Fibroblast of skin of right biceps (primary cell): ENCODE measurements around the gene GSTT2B.
A peak's percentile ranks its signal among the peaks of the same experiment; 100 is the strongest.
"Not testable (repeated sequence)": the region's sequence is repeated elsewhere in the genome, so short reads cannot be mapped to it uniquely, and the experiment has no call there.

Source experiments
- DNase-seq: peaks from one replicate; pipeline ENCODE4 v3.0.0-alpha.2; 2013

The GSTT2B gene

DNA sequence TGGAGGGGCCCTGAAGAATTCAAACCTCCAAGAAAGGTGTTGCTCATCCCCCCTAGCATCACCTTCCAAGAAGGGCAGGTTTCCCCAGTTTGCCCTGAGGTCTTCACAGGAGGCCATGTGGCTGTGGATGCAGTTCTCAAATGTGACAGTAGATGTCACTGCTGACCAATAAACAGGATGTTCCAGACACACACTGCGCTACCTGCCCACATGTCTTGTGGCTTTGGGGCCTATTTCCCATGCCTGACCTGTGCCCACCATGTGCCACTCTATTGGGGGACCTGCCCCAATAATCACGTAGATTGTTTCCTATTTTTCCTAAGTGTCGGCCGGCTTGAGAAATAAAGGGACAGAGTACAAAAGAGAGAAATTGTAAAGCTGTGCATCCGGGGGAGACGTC, 23.4 kb upstream of the GSTT2B start:
- peak; percentile 30 for DNase-seq

DNA sequence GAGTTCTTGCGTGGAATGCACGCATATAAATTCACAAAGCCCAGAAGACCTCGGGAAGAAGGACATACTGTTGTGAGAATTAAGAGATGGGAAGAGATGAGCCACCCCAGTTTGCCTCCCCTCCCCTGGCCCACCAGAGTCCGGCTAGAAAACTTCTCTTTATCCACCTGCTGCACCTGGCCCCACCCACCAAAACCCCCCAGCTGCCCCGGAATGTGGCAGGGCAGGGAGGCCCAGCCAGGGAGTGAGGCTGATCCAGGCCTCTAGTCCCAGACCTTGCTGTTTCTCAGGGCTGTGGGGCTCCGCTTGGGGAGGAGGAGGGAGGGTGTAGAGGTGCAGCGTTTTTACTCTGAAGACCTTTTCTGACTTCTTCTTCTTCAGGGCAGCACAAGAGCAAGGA, 19.6 kb upstream of the GSTT2B start:
- not testable (repeated sequence) for DNase-seq

DNA sequence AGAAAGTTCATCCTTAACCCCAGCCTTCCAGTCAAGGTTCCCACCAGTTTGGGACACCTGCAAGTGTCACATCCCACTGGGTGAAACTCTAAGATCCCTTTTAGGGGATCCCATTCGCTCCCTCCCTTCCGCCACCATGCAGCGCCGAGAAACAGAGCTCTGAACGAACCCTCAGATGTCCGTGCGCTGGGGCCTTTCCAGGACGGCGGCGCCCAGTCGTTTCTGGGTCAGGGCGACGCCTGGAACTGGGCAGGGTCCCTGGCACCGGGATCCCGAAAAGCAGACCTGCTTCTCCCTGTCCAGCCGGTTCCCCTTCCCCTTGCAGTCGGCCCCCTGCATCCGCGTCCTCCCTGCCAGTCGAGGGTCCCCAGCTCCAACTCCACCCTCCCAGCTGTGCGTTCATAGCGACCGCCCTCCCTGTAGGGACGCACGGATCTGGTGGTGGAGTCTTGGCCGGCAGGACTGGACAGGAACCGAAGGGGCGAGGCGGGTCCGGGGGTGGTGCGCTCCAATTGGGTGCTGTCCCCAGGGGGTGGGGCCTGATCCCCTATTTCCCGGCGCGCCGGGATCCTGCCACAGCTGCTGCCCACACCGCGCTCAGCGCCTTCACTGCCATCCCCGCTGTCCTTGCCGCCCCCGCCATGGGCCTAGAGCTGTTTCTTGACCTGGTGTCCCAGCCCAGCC, 18.7 kb upstream of the GSTT2B start, which contains the start of gene GSTT2:
TSS of gene GSTT2 (plus strand) at position 578 of the 684 bp plus-strand sequence.
- not testable (repeated sequence) for DNase-seq

DNA sequence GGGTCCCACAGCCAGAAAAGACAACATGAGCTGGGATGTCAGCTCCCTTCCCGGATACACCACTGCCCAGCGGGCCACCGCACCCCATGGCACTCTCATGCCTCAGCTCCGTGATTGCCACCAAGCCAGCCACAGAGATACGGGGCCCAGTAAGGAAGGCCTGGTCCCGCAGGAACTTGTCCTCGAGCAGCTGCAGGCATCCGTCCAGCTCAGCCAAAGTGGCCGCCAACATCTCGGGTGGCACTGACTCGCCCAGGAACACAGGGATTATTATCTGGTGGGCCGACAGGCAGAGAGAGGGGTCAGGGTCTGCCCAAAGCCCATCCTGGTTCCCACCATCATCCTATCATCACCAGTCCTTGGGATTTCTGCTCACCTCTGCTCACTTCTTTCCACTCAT, 16.3 kb upstream of the GSTT2B start:
- DNase-seq = not testable (repeated sequence)

DNA sequence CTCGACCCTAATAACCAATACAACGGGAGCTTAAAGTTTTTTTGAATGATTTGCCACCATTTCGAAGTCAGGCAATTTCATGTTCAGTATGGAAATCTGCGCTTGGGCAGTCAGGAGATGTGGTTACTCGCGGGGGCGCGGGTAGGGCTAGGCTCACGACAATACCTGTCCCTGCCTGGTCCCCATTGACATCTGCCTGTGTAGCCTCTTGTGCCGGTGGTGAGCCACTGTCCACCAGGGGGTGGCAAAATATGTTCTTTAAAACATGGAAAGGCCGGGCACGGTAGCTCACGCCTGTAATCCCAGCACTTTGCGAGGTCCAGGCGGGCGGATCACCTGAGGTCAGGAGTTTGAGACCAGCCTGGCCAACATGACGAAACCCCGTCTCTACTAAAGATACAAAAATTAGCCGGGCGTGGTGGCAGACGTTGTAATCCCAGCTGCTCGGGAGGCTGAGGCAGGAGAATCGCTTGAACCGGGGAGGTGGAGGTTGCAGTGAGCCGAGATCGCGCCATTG, 13.9 kb upstream of the GSTT2B start:
- DNase-seq = not testable (repeated sequence)

DNA sequence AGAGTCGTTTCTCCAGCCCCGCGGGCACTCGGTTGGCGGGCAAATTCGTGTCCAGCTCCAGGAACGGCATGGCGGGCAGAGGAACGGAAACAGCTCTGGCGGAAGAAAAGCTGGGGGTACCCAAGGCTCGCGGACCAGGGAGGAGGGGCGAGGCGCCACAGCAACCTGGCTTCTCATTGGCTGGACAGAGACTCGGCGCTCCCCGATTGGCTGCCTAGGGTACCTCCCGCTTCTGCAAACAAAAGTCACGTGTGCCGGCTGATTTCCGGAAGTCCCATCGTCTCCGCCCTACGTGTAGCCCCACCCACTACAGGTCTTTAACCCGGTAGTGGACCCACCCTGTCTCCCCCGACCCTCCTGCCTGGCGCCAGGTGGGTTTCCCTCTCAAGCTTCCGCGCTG, 13.3 kb upstream of the GSTT2B start, which contains the start of gene DDT:
TSS of gene DDT (minus strand) at position 97 of the 400 bp plus-strand sequence. CDS start at position 70, 27 bp downstream.
- DNase-seq = not testable (repeated sequence)

DNA sequence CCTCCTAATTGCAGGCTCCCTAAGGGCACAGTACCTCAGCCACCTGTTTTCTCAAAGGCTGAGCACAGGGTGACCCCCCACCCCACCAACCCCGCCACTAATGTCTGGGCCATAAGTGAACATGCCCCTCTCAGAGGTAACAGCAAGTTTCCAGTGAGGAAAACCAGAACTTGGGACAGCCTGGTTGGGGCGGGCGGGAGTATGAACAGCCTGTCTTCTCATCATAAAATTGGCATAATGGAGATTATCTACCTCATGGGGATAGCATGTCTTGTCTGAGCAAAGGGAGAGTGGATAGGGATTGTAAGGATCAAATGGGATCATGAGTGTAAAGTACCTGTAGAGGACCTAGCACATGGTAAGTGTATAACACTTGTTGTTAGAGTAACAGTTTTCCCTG, 10.9 kb upstream of the GSTT2B start:
- not testable (repeated sequence) for DNase-seq

DNA sequence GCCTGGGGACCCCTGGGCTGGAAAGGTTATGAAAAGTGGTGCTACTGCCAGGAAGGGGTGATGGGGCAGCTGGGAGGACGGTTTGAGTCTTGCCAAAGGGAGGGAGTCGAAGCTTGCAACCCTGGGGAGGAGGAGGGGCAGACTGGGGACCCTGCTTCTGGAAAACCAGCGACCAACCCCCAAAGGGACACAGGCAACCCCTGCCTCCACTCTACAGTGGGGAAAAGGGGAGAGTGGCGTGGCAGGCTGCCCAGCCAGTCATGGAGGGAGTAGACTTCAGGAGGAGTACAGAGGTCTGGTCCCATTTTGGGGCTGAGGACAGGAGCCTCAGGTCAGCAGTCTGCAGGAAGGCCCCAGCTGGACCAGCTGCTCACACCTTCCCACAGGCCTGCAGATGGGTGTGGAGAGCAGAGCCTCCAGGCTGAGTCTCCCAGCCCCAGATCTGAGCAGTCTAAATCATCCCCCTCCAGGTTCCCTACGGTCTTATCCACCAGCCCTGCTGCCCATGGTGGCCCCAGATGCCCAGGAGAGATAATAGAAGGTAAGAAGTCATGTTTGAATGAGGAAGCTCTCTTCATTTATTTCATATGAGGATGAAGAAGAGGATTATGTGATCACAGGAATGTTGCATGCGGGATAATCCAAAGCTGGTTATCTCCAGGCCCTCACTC, 10.0 kb upstream of the GSTT2B start:
- DNase-seq = no peak

DNA sequence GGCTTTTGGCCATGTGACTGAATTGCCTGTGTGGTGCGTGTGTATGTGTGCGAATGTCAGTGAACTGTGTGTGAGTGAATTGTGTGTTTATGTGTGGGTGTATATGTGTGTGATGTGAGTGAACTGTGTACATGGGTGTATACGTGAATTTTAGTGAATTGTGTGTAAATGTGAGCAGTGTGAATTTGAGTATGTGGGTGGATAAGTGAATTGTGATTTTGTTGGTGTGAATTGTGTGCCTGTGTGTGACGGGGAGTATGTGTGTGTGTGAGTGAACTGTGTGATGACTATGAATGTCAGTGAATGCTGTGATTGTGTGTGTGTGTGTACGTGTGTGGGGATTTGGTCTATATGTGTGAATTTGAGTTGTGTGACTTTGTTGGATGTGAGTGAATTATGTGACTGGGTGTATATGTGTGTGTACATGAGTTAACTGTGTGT, 9.2 kb upstream of the GSTT2B start:
- no peak for DNase-seq

DNA sequence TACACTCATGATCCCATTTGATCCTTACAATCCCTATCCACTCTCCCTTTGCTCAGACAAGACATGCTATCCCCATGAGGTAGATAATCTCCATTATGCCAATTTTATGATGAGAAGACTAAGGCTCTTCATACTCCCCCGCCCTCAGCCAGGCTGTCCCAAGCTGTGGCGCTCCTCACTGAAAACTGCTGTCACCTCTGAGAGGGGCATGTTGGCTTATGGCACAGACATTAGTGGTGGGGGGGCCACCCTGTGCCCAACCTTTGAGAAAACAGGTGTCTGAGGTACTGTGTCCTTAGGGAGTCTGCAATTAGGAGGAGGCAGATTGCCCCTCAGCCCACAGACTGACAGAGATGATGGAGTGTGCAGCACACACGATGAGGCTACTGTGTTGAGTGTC, 8.1 kb upstream of the GSTT2B start:
- no peak for DNase-seq

DNA sequence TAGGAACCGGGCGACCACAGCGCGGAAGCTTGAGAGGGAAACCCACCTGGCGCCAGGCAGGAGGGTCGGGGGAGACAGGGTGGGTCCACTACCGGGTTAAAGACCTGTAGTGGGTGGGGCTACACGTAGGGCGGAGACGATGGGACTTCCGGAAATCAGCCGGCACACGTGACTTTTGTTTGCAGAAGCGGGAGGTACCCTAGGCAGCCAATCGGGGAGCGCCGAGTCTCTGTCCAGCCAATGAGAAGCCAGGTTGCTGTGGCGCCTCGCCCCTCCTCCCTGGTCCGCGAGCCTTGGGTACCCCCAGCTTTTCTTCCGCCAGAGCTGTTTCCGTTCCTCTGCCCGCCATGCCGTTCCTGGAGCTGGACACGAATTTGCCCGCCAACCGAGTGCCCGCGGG, 5.6 kb upstream of the GSTT2B start, which contains the start of gene DDTL:
TSS of gene DDTL (plus strand) at position 321 of the 400 bp plus-strand sequence. CDS start at position 348, 27 bp downstream.
- DNase-seq = not testable (repeated sequence)

DNA sequence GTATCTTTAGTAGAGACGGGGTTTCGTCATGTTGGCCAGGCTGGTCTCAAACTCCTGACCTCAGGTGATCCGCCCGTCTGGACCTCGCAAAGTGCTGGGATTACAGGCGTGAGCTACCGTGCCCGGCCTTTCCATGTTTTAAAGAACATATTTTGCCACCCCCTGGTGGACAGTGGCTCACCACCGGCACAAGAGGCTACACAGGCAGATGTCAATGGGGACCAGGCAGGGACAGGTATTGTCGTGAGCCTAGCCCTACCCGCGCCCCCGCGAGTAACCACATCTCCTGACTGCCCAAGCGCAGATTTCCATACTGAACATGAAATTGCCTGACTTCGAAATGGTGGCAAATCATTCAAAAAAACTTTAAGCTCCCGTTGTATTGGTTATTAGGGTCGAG, 5.1 kb upstream of the GSTT2B start:
- not testable (repeated sequence) for DNase-seq

DNA sequence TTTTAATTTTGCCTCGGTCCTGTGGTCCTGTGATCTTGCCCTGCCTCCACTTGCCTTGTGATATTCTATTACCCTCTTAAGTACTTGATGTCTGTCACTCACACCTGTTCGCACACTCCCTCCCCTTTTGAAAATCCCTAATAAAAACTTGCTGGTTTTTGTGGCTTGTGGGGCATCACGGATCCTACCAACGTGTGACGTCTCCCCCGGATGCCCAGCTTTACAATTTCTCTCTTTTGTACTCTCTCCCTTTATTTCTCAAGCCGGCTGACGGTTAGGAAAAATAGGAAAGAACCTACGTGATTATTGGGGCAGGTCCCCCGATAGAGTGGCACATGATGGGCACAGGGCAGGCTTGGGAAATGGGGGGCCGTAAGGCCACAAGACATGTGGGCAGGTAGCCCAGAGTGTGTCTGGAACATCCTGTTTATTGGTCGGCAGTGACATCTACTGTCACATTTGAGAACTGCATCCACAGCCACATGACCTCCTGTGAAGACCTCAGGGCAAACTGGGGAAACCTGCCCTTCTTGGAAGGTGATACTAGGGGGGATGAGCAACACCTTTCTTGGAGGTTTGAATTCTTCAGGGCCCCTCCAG, 4.6 kb downstream of the GSTT2B start:
- peak; percentile 62 for DNase-seq

DNA sequence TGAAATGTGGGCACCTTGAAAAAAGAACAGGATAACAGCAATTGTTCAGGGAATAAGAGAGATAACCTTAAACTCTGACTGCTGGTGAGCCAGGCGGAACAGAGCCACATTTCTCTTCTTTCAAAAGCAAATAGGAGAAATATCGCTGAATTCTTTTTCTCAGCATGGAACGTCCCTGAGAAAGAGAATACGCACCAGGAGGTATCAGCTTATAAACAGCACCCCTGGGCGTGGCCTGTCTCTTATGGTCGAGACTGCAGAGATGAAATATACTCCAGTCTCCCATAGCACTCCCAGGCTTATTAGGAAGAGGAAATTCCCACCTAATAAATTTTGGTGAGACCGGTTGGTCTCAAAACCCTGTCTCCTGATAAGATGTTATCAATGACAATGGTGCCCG, 5.1 kb downstream of the GSTT2B start:
- DNase-seq = not testable (repeated sequence)

DNA sequence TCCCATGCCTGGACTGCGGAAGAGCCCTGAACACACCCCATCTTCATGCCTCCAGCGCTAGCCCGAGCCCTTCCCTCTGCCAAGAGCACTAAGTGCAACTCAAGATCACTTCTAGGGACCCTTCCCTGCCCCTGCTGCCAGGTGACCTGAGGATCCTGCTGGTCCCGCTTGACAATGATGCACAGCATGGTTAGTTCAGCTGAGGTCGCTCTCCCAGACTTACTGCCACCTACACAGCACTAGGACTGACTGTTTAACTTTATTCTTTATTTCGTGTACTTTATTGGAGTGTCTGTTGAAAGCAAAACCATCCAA, 6.0 kb downstream of the GSTT2B start:
- DNase-seq = not testable (repeated sequence)

DNA sequence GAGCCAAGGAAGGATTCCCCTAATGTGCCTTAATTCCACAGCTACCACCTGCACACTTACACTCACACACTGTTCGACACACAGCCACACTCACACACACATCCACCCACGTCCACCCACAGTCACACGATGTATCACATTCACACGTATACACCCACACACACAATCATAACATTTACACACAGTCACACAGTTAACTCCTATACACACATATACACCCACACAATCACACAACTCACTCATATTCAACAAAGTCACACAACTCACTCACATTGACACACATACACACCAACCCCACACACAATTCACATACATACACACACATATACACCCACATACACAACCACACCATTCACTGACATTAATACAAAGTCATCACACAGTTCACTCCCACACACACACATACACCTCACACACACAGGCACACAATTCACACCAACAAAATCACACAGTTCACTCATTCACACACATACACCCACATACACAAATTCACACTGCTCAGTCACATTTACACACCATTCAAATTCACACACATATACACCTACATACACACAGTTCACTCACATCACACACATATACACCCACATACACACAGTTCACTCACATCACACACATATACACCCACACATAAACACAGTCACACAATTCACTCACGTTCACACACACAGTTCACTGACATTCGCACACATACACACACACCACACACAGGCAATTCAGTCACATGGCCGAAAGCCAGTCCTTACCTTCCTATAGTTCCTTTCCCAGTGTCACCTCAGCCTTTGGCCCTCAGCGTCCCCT, 6.6 kb downstream of the GSTT2B start:
- not testable (repeated sequence) for DNase-seq

DNA sequence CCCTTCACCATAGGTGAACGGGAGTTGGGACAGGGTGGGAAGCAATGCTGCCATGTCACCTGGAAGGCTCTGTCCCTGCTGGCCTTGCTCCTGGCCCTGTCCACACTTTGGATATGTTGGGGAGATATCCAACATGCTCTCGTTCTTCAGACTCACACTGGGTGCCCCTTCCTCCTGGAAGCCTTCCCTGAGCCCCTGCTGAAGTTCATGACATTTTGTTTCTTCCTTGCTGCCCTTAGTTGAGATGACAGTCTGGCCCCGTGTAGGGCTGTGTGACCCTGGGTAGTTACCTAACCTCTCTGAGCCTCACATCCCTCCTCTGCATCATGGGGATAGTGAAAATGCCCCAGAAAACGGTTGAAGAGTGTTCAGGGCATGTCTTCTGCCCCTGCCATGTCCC, 7.5 kb downstream of the GSTT2B start:
- not testable (repeated sequence) for DNase-seq

DNA sequence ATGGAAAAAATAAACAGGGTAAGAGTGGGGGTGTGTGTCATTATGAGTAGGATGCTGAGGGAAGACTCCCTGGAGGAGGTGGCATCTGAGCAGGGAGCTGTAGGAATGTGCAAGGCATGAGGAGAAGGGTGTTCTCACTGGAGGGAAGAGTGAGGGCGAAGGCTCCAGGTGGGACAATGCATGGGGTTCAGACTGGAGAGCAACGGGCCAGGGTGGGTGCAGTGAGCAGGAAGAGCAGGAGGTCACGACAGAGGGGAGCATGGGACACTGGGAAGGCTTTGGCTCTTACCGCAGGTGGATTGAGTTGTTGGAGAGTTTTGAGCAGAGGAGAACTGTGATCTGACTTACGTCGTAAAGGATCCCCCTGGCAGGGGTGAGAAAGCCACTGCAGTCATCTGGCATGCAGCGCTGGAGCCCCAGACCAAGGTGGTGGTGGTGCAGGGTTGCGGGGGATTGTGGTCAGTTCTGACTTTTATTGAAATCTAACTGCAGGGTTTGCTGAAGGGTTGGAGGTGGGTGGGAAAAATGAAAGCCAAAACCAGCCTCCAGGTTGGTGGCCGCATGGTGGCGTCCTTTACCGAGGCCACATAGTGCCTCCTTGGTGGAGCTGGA, 8.1 kb downstream of the GSTT2B start:
- DNase-seq = not testable (repeated sequence)

DNA sequence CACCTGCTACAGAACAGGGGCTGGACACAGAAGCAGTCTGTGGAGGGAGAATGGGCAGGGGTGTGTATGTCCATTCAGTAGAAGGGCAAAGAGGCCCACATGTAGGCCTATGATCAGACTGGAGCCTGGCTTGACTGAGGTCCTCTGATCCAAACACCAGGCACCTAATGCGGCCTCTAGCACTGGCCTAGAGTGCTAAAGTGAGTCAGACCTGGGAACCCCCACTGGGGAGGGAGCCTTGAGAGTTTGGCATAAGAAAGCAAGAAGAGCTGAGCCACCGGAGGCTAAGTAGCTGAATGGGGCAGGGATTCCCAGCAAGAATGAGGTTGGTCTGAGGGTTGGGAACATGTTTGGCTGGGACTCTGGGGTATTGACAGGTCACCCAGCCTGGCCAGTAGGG, 9.6 kb downstream of the GSTT2B start:
- DNase-seq = not testable (repeated sequence)

DNA sequence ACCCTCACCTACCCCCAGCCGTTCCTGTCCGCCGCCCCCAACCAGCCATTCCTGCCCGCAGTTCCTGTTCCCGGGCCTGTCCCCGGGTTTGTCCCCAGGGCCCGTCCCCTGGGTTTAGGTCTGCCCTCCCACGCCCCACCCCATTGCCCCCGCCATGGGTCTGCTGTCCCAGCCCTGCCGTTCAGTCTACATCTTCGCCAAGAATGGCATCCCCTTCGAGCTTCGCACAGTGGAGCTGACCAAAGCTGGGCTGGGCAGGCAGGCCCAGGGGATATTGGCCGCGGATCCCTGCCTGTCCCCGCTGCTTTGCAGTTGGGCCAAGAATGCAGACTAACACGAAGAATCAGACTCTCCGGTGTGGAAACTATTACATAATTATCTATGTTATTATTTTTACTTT, 11.2 kb downstream of the GSTT2B start:
- not testable (repeated sequence) for DNase-seq

DNA sequence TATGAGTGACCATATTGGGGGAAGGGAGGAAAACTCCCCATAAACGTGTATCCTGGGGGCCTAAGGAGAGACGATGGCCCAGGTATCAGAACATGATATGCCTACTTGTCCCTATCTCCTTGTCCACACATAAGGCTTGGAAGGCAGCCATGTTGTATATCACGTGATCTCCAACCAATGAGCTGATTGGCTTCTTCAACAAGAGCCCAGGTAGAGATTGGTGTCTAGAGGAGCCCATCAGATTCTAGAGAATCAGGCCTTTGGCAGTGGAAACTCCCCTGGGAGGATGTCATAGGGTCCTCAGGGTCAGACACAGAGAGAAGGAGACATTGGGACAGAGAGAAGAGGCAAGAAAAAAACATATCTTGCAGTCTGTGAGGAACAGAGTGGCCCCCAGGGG, 13.6 kb downstream of the GSTT2B start:
- DNase-seq = not testable (repeated sequence)

DNA sequence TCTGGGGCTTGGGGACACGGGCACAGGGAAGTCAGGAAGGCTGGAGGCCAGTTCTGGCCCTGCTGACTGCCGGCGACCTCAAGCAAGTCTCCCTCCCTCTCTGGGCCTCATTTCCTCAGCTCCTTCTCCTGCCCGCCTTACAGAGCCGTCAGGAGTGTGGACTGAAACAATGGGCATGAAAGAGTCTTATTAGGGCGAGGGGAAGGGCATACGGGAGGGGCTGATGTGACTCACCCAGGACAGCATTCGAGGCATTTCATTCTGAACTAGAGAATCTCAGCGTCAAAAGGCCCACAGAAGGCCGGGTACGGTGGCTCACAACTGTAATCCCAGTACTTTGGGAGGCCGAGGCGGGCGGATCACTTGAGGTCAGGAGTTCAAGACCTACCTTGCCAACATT, 20.8 kb downstream of the GSTT2B start:
- not testable (repeated sequence) for DNase-seq
